Activated gamma-delta T cell (primary cell): ENCODE measurements around the gene BBS2.

Source experiments
- DNase-seq: peaks from one replicate; lab custom pipeline; 2025; lab: John Stamatoyannopoulos, UW
- total RNA-seq, 2 donors: gene quantifications; one replicate each; lab custom pipeline; 2026; lab: John Stamatoyannopoulos, UW

The BBS2 gene
- 99.4 to 135 reads per million in 2 donors for total RNA-seq

- DNase-seq, result peak; percentile 81
Observed at GRCh38 chr16:56519459-56520250, at the start of gene BBS2. TSS of gene BBS2 (minus strand) at chr16:56520024. CDS start at chr16:56519862, 162 bp downstream.

GRCh38 chr16:56564793-56565477 lies 45.1 kb upstream of the BBS2 start, which contains the start of gene MT4:
TSS of gene MT4 (plus strand) at chr16:56565073. CDS start at chr16:56565129, 56 bp downstream.
- DNase-seq, result no peak

GRCh38 chr16:56561126-56561525 lies 41.3 kb upstream of the BBS2 start:
- no peak for DNase-seq

GRCh38 chr16:56560447-56560846 lies 40.6 kb upstream of the BBS2 start:
- no peak for DNase-seq

- no peak for DNase-seq
Observed at GRCh38 chr16:56559109-56559508, 39.3 kb upstream of the BBS2 start.

- DNase-seq, result no peak
Observed at GRCh38 chr16:56558024-56558747, 38.4 kb upstream of the BBS2 start.

- no peak for DNase-seq
Observed at GRCh38 chr16:56554441-56554840, 34.6 kb upstream of the BBS2 start.

- DNase-seq, result no peak
Observed at GRCh38 chr16:56551796-56552738, 32.2 kb upstream of the BBS2 start.

GRCh38 chr16:56549744-56550385 lies 30.0 kb upstream of the BBS2 start:
- no peak for DNase-seq

GRCh38 chr16:56549161-56549560 lies 29.3 kb upstream of the BBS2 start:
- no peak for DNase-seq

- no peak for DNase-seq
Observed at GRCh38 chr16:56547949-56548567, 28.2 kb upstream of the BBS2 start.

- DNase-seq, result no peak
Observed at GRCh38 chr16:56547120-56547948, 27.5 kb upstream of the BBS2 start.

- no peak for DNase-seq
Observed at GRCh38 chr16:56542039-56542438, 22.2 kb upstream of the BBS2 start.

- DNase-seq, result no peak
Observed at GRCh38 chr16:56539656-56540055, 19.8 kb upstream of the BBS2 start.

GRCh38 chr16:56538331-56538730 lies 18.5 kb upstream of the BBS2 start:
- DNase-seq, result no peak

GRCh38 chr16:56534847-56535383 lies 15.1 kb upstream of the BBS2 start:
- DNase-seq, result no peak

GRCh38 chr16:56532714-56533113 lies 12.9 kb upstream of the BBS2 start:
- no peak for DNase-seq

GRCh38 chr16:56530872-56531271 lies 11.0 kb upstream of the BBS2 start:
- no peak for DNase-seq

- no peak for DNase-seq
Observed at GRCh38 chr16:56525236-56525635, 5.4 kb upstream of the BBS2 start.
